HG03095 (cell line): Measurements from ENCODE around the gene LMX1A.

Source experiments
- ATAC-seq: cut with Tn5 transposase; IDR thresholded peaks from one replicate; pipeline ENCODE4 v1.9.1; 2021; ENCODE audit warnings: moderate library complexity; ENCODE audit not compliant: unreplicated experiment

Gene LMX1A

DNA sequence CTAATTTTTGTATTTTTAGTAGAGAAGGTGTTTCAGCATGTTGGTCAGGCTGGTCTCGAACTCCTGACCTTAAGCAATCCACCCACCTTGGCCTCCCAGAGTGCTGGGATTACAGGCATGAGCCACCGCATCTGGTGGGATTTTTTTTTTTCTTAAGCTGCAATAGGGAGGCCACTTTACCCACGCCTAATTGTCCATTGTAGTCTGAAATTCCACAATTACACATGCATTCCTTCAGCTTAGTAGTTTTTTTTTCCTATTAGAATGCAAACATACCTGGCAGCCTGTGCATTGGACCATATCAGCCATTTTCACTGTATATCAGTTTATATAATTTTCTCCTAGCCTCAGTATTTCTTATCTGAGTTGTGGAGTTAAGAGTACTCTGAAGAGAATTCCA lies 186.8 kb downstream of the LMX1A start:
- ATAC-seq: no peak

GRCh38 chr1:165169028-165169427 lies 187.5 kb downstream of the LMX1A start:
- no peak for ATAC-seq

DNA sequence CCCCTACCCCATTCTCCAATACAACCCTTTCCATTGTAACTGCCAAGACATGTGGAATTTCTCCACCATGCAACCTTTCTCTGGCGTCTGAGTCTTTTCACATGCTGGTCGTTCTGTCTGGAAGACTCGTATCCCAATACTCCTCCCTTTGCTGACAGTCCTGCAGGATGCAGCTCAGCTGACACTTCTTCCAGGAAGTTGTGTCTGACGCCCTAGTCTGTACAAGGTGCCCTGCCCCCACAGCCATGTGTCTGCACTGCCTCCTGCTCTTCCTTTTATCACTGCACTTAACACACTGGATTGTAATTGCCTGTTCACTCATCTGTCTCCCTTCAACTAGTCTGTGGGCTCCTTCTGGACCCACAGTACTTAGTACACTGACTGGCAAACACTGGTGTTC lies 188.0 kb downstream of the LMX1A start:
- ATAC-seq: no peak

GRCh38 chr1:165162671-165163241 lies 193.8 kb downstream of the LMX1A start:
- no peak for ATAC-seq

GRCh38 chr1:165161130-165161529 lies 195.4 kb downstream of the LMX1A start:
- no peak for ATAC-seq

DNA sequence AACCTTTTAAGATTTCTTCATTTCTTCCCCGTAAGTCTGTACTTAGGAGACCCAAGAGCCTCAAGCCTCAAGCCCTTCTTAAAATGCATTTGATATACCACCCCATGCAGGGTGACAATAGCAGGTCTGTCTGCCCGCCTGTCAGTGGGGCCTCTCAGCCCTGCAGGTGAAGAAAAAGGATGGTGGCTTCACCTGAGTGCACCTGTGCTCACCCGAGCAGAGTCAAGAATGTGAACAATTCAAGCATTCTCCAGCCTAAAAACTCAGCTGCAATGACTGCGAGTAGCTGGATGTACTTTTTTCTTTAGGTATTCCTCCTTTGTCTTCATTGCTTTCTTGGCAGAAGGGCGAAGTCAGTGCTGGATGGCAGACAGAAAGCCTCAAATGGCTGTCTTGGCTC lies 203.3 kb downstream of the LMX1A start:
- no peak for ATAC-seq

DNA sequence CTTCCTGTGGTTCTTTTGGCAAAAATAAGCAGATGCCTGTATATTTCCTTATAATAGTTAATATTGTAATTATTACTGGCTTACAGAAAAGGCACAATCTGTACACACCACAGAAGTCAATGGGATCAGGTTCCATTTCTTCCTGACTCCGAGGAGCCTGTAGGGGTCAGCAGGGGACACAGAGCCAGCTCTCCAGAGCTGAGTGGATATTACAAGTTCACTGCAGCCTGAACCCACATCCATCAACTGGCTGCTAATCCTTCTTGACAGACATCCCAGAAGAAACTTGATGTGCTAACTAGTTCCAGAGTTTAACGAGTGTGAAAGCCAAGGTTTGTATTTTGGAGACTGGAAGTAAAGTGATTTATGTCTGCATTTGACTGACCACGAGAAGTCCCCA lies 203.8 kb downstream of the LMX1A start:
- ATAC-seq: no peak

DNA sequence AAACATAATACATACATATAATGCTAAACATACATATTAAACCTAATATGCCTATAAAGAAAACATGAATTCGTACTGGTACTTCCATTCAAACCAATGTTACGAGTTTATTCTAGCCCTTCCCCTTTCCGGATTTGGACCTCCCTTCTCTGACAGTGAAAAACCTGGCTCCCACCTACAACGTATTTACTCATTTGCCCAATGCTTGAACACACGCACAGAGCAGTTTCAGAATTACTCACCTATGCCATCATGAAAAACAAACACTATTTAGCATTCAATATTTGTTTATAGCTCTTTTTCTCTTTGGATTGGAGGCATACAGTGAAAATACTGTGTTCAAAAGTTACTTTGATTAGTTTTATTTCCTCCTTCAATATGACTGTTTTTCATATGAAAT lies 204.4 kb downstream of the LMX1A start:
- ATAC-seq: no peak
